ENCODE data around the gene ATP5MK.

- TF ChIP-seq RFX5 (IDR thresholded peaks at IDR 0.05; ENCODE audit: low read length) (no peak), USF2 (IDR thresholded peaks at IDR 0.05; ENCODE audit: borderline replicate concordance, low read depth, low read length) (no peak), REST (IDR thresholded peaks at IDR 0.05; ENCODE audit: low read depth, low read length) (no peak), POLR2AphosphoS5 (IDR thresholded peaks at IDR 0.05; ENCODE audit: low read depth, low read length) (no peak)
Observed at GRCh38 chr10:103417601-103418000, 21.3 kb upstream of the ATP5MK start.
